HepG2 (cell line): ENCODE measurements around the gene ANO10. TPM values are rescaled to one million over a fixed set of nuclear protein-coding genes. Genes with fewer than 3 reads are reported as not detected.

Experiments used
- ATAC-seq: fragments of 200-7000 bp; cut with Tn5 transposase; 3 replicates; pipeline ENCODE4 v1.9.1; 2020; ENCODE audit warnings: mild to moderate bottlenecking, moderate library complexity
- BruUV-seq: library from RNA; stranded (reverse); fragments of 400-500 nt; replicated peaks from 2 replicates; lab custom pipeline; 2021; lab: Mats Ljungman, UMichigan
- CTCF ChIA-PET: fragments of 300-600 bp; formaldehyde crosslinking; extraction: SDS; loops from one replicate; lab custom pipeline; 2021; ENCODE audit warnings: low total read pairs, inconsistent platforms, low intra/inter-chr PET ratio; lab: Yijun Ruan, JAX
- POLR2A ChIA-PET: fragments of 350-600 bp; sonication (Branson Sonifier 250); formaldehyde crosslinking; loops from one replicate; lab custom pipeline; 2020; ENCODE audit warnings: antibody characterized with exemption, inconsistent platforms; lab: Yijun Ruan, JAX
- DNase-seq: peaks from one replicate; pipeline ENCODE4 v3.0.0-alpha.2; 2015; ENCODE audit warnings: low spot score
- FAIRE-seq: peaks from 3 replicates; lab custom pipeline; 2011; peaks lifted over from hg19 to GRCh38; lab: Jason Lieb, UNC
- H2AFZ ChIP-seq: one replicate; pipeline ENCODE4 v1.6.1; 2011; ENCODE audit warnings: low read length, inconsistent platforms
- H3K27ac ChIP-seq: fragments of 300-600 bp; 3 replicates; pipeline ENCODE4 v1.8.0; 2011; ENCODE audit warnings: mixed run types, mild to moderate bottlenecking, mixed read lengths, low read length, inconsistent platforms; ENCODE audit not compliant: insufficient read depth; ENCODE audit errors: extremely low read length
- H3K27me3 ChIP-seq, 2 experiments: fragments of 200-600 bp in 1 of 2; 2 replicates in 1 of 2; 3 replicates in 1 of 2; pipeline versions ENCODE4 v1.6.0 to v1.8.0; 2011; ENCODE audit warnings: low read length in 2 of 2, mild to moderate bottlenecking in 2 of 2, moderate library complexity in 2 of 2, inconsistent platforms in 1 of 2; ENCODE audit not compliant: insufficient read depth in 2 of 2, control insufficient read depth in 1 of 2
- H3K36me3 ChIP-seq, 2 experiments: fragments of 200-600 bp in 1 of 2; replicated peaks in 1 of 2; 2 replicates in 1 of 2; 3 replicates in 1 of 2; pipeline versions ENCODE4 v1.5.1 to v1.8.0; 2011; ENCODE audit warnings: low read length in 2 of 2, inconsistent platforms in 1 of 2; ENCODE audit not compliant: insufficient read depth in 2 of 2, control insufficient read depth in 1 of 2
- H3K4me1 ChIP-seq: 2 replicates; pipeline ENCODE4 v1.5.1; 2012; ENCODE audit warnings: low read length, inconsistent platforms; ENCODE audit not compliant: insufficient read depth
- H3K4me2 ChIP-seq: 2 replicates; pipeline ENCODE4 v1.6.0; 2011; ENCODE audit warnings: low read depth, low read length, inconsistent platforms
- H3K4me3 ChIP-seq, 3 experiments: fragments of 200-600 bp in 1 of 3; sonication (generic), shearing (Covaris generic) in 1 of 3; replicated peaks in 1 of 3; 2 replicates each; pipeline ENCODE4 v1.5.1; 2011 to 2016; ENCODE audit warnings: low read length in 3 of 3, inconsistent platforms in 2 of 3, low read depth in 2 of 3, mild to moderate bottlenecking in 2 of 3, control low read depth in 1 of 3, mixed read lengths in 1 of 3; ENCODE audit not compliant: insufficient read depth in 1 of 3
- H3K79me2 ChIP-seq: one replicate; pipeline ENCODE4 v1.6.1; 2011; ENCODE audit warnings: low read length, inconsistent platforms; ENCODE audit not compliant: insufficient read depth
- H3K9ac ChIP-seq: 2 replicates; pipeline ENCODE4 v1.6.0; 2011; ENCODE audit warnings: mild to moderate bottlenecking, low read depth, low read length, inconsistent platforms; ENCODE audit not compliant: insufficient read depth
- H3K9me3 ChIP-seq: 2 replicates; pipeline ENCODE4 v1.5.1; 2012; ENCODE audit warnings: mild to moderate bottlenecking, low read length
- H4K20me1 ChIP-seq: 2 replicates; pipeline ENCODE4 v1.6.0; 2011; ENCODE audit warnings: inconsistent platforms, mild to moderate bottlenecking, low read length, moderate library complexity; ENCODE audit not compliant: insufficient read depth
- ELK4 ChIP-seq: sonication (generic); formaldehyde crosslinking; IDR thresholded peaks from 2 replicates; pipeline ENCODE4 v1.9.0; 2021; ENCODE audit warnings: missing genetic modification reagents, borderline replicate concordance
- KDM4B ChIP-seq: sonication (generic); formaldehyde crosslinking; IDR thresholded peaks from 2 replicates; pipeline ENCODE4 v1.4.0; 2020; ENCODE audit warnings: missing genetic modification reagents
- KDM5A ChIP-seq: fragments of 200-600 bp; sonication (generic); IDR thresholded peaks from 2 replicates; pipeline ENCODE4 v1.7.0; 2018; ENCODE audit warnings: antibody characterized with exemption, mild to moderate bottlenecking, low read length, borderline replicate concordance
- MYC ChIP-seq: sonication (generic); formaldehyde crosslinking; IDR thresholded peaks from 2 replicates; pipeline ENCODE4 v1.9.0; 2021; ENCODE audit warnings: missing genetic modification reagents, borderline replicate concordance
- RFXAP ChIP-seq: sonication (generic); formaldehyde crosslinking; IDR thresholded peaks from 2 replicates; pipeline ENCODE4 v1.4.0; 2020; ENCODE audit warnings: missing genetic modification reagents, borderline replicate concordance
- SOX13 ChIP-seq, 3 experiments: fragments of 450-650 bp in 1 of 3; sonication (generic) in 1 of 3; formaldehyde crosslinking in 1 of 3; IDR thresholded peaks in 2 of 3; conservative IDR thresholded peaks in 1 of 3; 2 replicates each; pipeline versions ENCODE4 v1.5.0 to v1.6.1; 2016 to 2020; ENCODE audit warnings: antibody characterized with exemption in 1 of 3, mild to moderate bottlenecking in 1 of 3, missing compliant biosample characterization in 1 of 3, missing genetic modification reagents in 1 of 3, moderate library complexity in 1 of 3
- THRA ChIP-seq: sonication (generic); formaldehyde crosslinking; IDR thresholded peaks from 2 replicates; pipeline ENCODE4 v1.4.0; 2020; ENCODE audit warnings: missing genetic modification reagents, borderline replicate concordance
- YEATS4 ChIP-seq: sonication (generic); formaldehyde crosslinking; IDR thresholded peaks from 2 replicates; pipeline ENCODE4 v1.4.0; 2020; ENCODE audit warnings: missing genetic modification reagents, borderline replicate concordance
- ZBTB34 ChIP-seq: sonication (generic); formaldehyde crosslinking; IDR thresholded peaks from 2 replicates; pipeline ENCODE4 v1.8.0; 2022; ENCODE audit warnings: mild to moderate bottlenecking, missing genetic modification reagents
- ZNF136 ChIP-seq: sonication (generic); formaldehyde crosslinking; IDR thresholded peaks from 2 replicates; pipeline ENCODE4 v1.8.1; 2022; ENCODE audit warnings: low read depth, mild to moderate bottlenecking, moderate library complexity, missing genetic modification reagents
- ZNF629 ChIP-seq: sonication (generic); formaldehyde crosslinking; conservative IDR thresholded peaks from 2 replicates; pipeline ENCODE4 v1.5.0; 2020; ENCODE audit warnings: missing genetic modification reagents
- ZNF639 ChIP-seq: conservative IDR thresholded peaks from 2 replicates; pipeline ENCODE4 v1.6.1; 2018; ENCODE audit warnings: missing genetic modification reagents
- WGBS: methylation state at CpG from one replicate; pipeline ENCODE4 v1.1.6; 2017; ENCODE audit warnings: low lambda C conversion rate; 5-methylcytosine and 5-hydroxymethylcytosine counted together
- in situ Hi-C: cut with HindIII; loops from 2 replicates; pipeline ENCODE4 v1.10.0; 2017; ENCODE audit warnings: low pct_unique_long_range_greater_than_20kb; ENCODE audit not compliant: extremely low pct_ligation_motif_present
- intact Hi-C: fragments of 100-400 bp; cut with micrococcal nuclease; formaldehyde crosslinking; loops from one replicate; pipeline ENCODE4 v1.10.0; 2022; ENCODE audit not compliant: unreplicated experiment
- polyA plus RNA-seq, 8 experiments: library from polyadenylated mRNA; depleted of rRNA in 3 of 8; stranded (reverse) in 7 of 8; unstranded in 1 of 8; fragments of >200 nt; fragmentation: Illumina TruSeq in 4 of 8; extraction: Trizol in 4 of 8; gene quantifications; 2 replicates each; pipeline versions ENCODE4 v1.2.1 to v1.2.3, GENCODE V29; 2011 to 2016; ENCODE audit warnings: low read depth in 4 of 8, missing spikeins in 1 of 8, mixed read lengths in 1 of 8; ENCODE audit not compliant: insufficient read depth in 1 of 8
- total RNA-seq, 5 experiments: library from RNA; depleted of rRNA; stranded (reverse); fragments of >200 nt; fragmentation: Illumina TruSeq; extraction: Trizol; gene quantifications; 2 replicates each; pipeline ENCODE4 v1.2.3, GENCODE V29; 2016; ENCODE audit warnings: low read depth in 1 of 5

ANO10 gene
- total and polyA plus RNA-seq, 2 of the 13 experiments (the other 11 are each of a cell fraction or from before 2014, with no cell fraction given), result 10.4 to 13.1 TPM

- POLR2A ChIA-PET, result no interaction called here
- Histone ChIP-seq H3K4me1 (no peaks in the 10 kb centered on the region), H3K4me2 (no peak overlapping the region), H3K9ac (no peak overlapping the region), H3K9me3 (no peaks in the 10 kb centered on the region), H2AFZ (no peak overlapping the region), H3K4me3 (no peak overlapping the region), H3K79me2 (no peaks in the 10 kb centered on the region), H3K36me3 (no peaks in the 10 kb centered on the region), H4K20me1 (no peaks in the 10 kb centered on the region), H3K27ac (no peak overlapping the region), H3K27me3 (no peaks in the 10 kb centered on the region)
- ATAC-seq, result no peak
- in situ Hi-C loops (no loop called here), intact Hi-C loops (no loop called here)
- FAIRE-seq, result no peak
- WGBS, result 100% methylated on average over 1 of the region's 1 CpG
- no peak for DNase-seq
- TF ChIP-seq MYC (CRISPR knock-in tag) (no peak), YEATS4 (CRISPR knock-in tag) (no peak), ZNF629 (CRISPR knock-in tag) (peak; percentile 38; the same call in 1 of the 2 replicates), THRA (CRISPR knock-in tag) (no peak)
- CTCF ChIA-PET, result no interaction called here
- BruUV-seq, result no TSS peak
Measured at GRCh38 chr3:43478118-43478785, 143.6 kb downstream of the ANO10 start.

- no peak for FAIRE-seq
- intact Hi-C loops (no loop called here), in situ Hi-C loops (no loop called here)
Measured at GRCh38 chr3:43477600-43477999, 144.2 kb downstream of the ANO10 start.

More at GRCh38 chr3:43477600-43477999, 144.2 kb downstream of the ANO10 start:
- no peak for ATAC-seq
- no peak overlapping the region for H3K4me2 ChIP-seq
- CTCF ChIA-PET, result no interaction called here
- TF ChIP-seq KDM5A (no peak), ZNF639 (no peak), RFXAP (CRISPR knock-in tag) (no peak), KDM4B (CRISPR knock-in tag) (no peak), ZNF136 (CRISPR knock-in tag) (no peak), ELK4 (CRISPR knock-in tag) (no peak), ZBTB34 (no peak), SOX13 (IDR thresholded peaks at IDR 0.05) (no peak), SOX13 (CRISPR knock-in tag; conservative IDR thresholded peaks at IDR 0.05 in 1 of 2, IDR thresholded peaks at IDR 0.05 in 1 of 2) (no peak)
- TF ChIP-seq, all 625 proteins: peak for 0
- Histone ChIP-seq H3K27me3 (no peaks in the 10 kb centered on the region), H3K4me1 (no peaks in the 10 kb centered on the region), H3K27ac (no peak overlapping the region), H3K36me3 (no peaks in the 10 kb centered on the region), H2AFZ (no peak overlapping the region), H3K4me3 (no peak overlapping the region), H3K9me3 (no peaks in the 10 kb centered on the region), H4K20me1 (no peaks in the 10 kb centered on the region), H3K79me2 (no peaks in the 10 kb centered on the region), H3K9ac (no peak overlapping the region)
- BruUV-seq, result no TSS peak
- WGBS, result 79% methylated on average over 6 of the region's 6 CpGs
- POLR2A ChIA-PET, result no interaction called here
- DNase-seq, result no peak
